ENCODE measurements around the gene FLNC. TPM values are rescaled to one million over a fixed set of nuclear protein-coding genes. Genes with fewer than 3 reads are reported as not detected.

Gene FLNC
- total RNA-seq, 1 experiment from 2014 or later: 10.2 TPM

DNA sequence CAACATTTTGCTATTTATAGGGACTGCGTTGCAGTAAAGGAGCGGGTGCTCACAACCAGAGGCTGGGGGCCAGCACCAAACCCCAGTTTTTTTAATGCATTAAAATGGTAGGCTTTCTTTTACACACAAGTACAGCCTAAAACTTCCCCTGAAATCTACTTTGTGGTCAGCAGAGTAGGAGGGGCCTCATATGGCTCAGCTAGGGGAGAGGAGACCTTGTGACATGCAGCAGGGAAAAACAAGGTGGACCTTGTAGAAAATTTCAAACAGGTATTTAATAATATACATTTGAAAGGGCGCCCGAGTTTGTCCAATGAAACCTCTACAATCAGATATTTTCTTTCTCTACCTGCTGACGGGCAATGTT, 37.0 kb upstream of the FLNC start:
- H3K27me3 ChIP-seq (ENCODE audit: control insufficient read depth, insufficient read depth, low read length): peaks cover 7% of the 10 kb centered on the region
- intact Hi-C loops (cut with micrococcal nuclease; ENCODE audit: unreplicated experiment): loop anchor here (5.0 kb wide), 1 partner anchor 89 kb away; no protein-coding TSS in a partner anchor
- H3K4me1 ChIP-seq (ENCODE audit: control insufficient read depth, insufficient read depth, low read length): no peaks in the 10 kb centered on the region; the same call in 1 of the 2 replicates
- ChIA-PET CTCF (no interaction called here), POLR2A (no interaction called here)
- no peaks in the 10 kb centered on the region; the same call in 1 of the 2 replicates for H3K36me3 ChIP-seq (ENCODE audit: control insufficient read depth, insufficient read depth, low read length)
- H3K27ac ChIP-seq (ENCODE audit: low read length): no peak overlapping the region
- BruUV-seq (replicated peaks): no TSS peak
- TF ChIP-seq POLR2AphosphoS5 (IDR thresholded peaks at IDR 0.05; ENCODE audit: low read depth, low read length) (no peak), SIN3A (IDR thresholded peaks at IDR 0.05; ENCODE audit: borderline replicate concordance, insufficient read depth, low read depth, low read length) (no peak), TCF7L2 (IDR thresholded peaks at IDR 0.05; ENCODE audit: low read depth, low read length) (no peak)
- TF ChIP-seq, protein P1, sequence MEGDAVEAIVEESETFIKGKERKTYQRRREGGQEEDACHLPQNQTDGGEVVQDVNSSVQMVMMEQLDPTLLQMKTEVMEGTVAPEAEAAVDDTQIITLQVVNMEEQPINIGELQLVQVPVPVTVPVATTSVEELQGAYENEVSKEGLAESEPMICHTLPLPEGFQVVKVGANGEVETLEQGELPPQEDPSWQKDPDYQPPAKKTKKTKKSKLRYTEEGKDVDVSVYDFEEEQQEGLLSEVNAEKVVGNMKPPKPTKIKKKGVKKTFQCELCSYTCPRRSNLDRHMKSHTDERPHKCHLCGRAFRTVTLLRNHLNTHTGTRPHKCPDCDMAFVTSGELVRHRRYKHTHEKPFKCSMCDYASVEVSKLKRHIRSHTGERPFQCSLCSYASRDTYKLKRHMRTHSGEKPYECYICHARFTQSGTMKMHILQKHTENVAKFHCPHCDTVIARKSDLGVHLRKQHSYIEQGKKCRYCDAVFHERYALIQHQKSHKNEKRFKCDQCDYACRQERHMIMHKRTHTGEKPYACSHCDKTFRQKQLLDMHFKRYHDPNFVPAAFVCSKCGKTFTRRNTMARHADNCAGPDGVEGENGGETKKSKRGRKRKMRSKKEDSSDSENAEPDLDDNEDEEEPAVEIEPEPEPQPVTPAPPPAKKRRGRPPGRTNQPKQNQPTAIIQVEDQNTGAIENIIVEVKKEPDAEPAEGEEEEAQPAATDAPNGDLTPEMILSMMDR (IDR thresholded peaks at IDR 0.05): no peak
- TF ChIP-seq, protein P2, sequence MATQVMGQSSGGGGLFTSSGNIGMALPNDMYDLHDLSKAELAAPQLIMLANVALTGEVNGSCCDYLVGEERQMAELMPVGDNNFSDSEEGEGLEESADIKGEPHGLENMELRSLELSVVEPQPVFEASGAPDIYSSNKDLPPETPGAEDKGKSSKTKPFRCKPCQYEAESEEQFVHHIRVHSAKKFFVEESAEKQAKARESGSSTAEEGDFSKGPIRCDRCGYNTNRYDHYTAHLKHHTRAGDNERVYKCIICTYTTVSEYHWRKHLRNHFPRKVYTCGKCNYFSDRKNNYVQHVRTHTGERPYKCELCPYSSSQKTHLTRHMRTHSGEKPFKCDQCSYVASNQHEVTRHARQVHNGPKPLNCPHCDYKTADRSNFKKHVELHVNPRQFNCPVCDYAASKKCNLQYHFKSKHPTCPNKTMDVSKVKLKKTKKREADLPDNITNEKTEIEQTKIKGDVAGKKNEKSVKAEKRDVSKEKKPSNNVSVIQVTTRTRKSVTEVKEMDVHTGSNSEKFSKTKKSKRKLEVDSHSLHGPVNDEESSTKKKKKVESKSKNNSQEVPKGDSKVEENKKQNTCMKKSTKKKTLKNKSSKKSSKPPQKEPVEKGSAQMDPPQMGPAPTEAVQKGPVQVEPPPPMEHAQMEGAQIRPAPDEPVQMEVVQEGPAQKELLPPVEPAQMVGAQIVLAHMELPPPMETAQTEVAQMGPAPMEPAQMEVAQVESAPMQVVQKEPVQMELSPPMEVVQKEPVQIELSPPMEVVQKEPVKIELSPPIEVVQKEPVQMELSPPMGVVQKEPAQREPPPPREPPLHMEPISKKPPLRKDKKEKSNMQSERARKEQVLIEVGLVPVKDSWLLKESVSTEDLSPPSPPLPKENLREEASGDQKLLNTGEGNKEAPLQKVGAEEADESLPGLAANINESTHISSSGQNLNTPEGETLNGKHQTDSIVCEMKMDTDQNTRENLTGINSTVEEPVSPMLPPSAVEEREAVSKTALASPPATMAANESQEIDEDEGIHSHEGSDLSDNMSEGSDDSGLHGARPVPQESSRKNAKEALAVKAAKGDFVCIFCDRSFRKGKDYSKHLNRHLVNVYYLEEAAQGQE (IDR thresholded peaks at IDR 0.05; ENCODE audit: insufficient read depth in 1 of 2, low read depth in 2 of 2, low read length in 1 of 2): no peak
- DNase-seq (ENCODE audit: low read depth, low spot score) (no peak), ATAC-seq (no peak)
- no peaks in the 10 kb centered on the region for H3K9me3 ChIP-seq (ENCODE audit: control insufficient read depth, insufficient read depth, low read depth, low read length)
- H3K4me3 ChIP-seq (ENCODE audit: low read depth in 2 of 2, low read length in 2 of 2): no peak overlapping the region
- in situ Hi-C loops (cut with HindIII; ENCODE audit: low pct_unique_long_range_greater_than_20kb, low sequenced_read_pairs): no loop called here

DNA sequence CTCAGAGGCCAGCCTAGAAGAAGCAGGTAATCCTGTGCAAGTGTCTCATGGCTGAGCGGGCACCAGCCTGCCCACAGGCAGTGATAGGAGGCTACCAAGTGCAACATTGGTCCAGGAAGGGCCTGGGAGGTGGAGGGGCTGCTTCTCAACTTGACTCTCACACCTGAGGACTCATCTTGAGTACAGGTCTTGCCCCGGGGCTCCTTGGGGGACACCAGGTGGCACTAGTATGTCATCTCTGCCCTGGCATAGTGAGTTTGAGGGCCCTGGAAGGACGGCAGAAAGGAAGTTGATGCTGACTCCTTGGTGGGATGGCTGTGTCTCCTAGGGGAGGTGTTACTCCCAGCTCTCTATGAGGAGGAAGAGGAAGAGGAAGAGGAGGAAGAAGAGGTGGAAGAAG, 36.2 kb upstream of the FLNC start:
- POLR2A ChIA-PET: interaction anchor here (0.8 kb wide), 1 partner anchor 90 kb away, joined by 3 read pairs; no protein-coding TSS in a partner anchor
- Histone ChIP-seq H3K4me1 (ENCODE audit: control insufficient read depth, insufficient read depth, low read length) (no peaks in the 10 kb centered on the region; the same call in 1 of the 2 replicates), H3K36me3 (ENCODE audit: control insufficient read depth, insufficient read depth, low read length) (no peaks in the 10 kb centered on the region; the same call in 1 of the 2 replicates), H3K4me3 (ENCODE audit: low read depth in 2 of 2, low read length in 2 of 2) (no peak overlapping the region), H3K27ac (ENCODE audit: low read length) (no peak overlapping the region), H3K27me3 (ENCODE audit: control insufficient read depth, insufficient read depth, low read length) (peaks cover 7% of the 10 kb centered on the region), H3K9me3 (ENCODE audit: control insufficient read depth, insufficient read depth, low read depth, low read length) (no peaks in the 10 kb centered on the region)
- DNase-seq (ENCODE audit: low read depth, low spot score) (no peak), ATAC-seq (peak; percentile 39)
- intact Hi-C loops (cut with micrococcal nuclease; ENCODE audit: unreplicated experiment) (loop anchor here (5.0 kb wide), 1 partner anchor 88 kb away; no protein-coding TSS in a partner anchor), in situ Hi-C loops (cut with HindIII; ENCODE audit: low pct_unique_long_range_greater_than_20kb, low sequenced_read_pairs) (no loop called here)
- TF ChIP-seq POLR2AphosphoS5 (IDR thresholded peaks at IDR 0.05; ENCODE audit: low read depth, low read length): no peak
- TF ChIP-seq, protein P1 (IDR thresholded peaks at IDR 0.05): peak; percentile 57
- CTCF ChIA-PET: interaction anchor here (0.6 to 1.1 kb wide), 3 partner anchors 85 to 204 kb away, joined by 3 to 4 read pairs (median 3); no protein-coding TSS in a partner anchor
- BruUV-seq (replicated peaks): no TSS peak
